ENCODE results near the gene THTPA. TPM values are rescaled to one million over a fixed set of nuclear protein-coding genes. Genes with fewer than 3 reads are reported as not detected.

Gene THTPA
- total and polyA plus RNA-seq, 9 of the 15 experiments (the other 6 are each of a cell fraction or from before 2014, with no cell fraction given), result 2.4 to 8.7 (median 5.2) TPM

DNA sequence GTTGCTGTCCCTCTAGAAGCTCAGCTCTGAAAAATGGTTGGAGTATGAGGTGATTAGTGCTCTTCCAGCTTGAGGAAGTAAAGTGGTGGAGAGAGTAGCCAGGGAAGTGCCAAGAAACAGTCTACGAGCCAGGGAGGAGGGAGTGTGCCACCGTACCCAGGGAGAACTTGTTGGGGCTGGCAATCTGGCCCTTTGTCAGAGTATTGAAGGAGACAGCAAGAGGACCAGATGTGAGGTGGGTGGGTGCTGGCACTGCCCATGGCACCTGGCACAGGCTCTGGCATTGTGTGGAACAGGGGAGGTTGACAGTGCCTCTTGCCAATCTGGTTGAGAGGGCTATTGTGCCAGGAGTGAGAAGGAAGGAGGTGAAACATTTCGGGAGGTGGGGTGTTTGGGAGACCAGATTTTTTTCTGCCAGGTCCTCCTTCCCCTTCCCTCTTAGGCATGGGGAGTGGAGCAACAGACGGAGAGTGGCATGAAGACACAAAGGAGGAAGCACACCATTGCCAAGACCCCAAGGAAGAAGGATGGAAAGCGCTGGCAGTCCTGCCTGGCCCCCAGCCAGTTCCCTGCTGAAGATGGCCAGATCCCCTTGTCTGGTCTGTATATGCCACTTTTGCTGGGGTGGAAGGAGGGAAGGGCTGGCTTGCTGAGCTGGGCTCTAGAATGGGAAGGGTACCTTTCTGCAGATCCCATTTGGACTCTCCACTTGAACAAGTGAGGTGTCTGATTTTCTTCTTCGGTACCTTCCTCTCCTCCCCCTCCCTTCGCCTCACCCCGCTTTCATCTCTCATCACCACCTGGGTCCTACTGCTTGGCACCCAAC lies 42.0 kb upstream of the THTPA start:
- H3K9me3 ChIP-seq (replicated peaks; ENCODE audit: control insufficient read depth, insufficient read depth, low read depth, low read length), result no peaks in the 10 kb centered on the region
- no peaks in the 10 kb centered on the region for H3K9me1 ChIP-seq (ENCODE audit: control insufficient read depth, insufficient read depth, low read length)
- DNase-seq (ENCODE audit: extremely low read depth in 1 of 4, low spot score in 3 of 4), result no peak
- no peak overlapping the region for H3K27ac ChIP-seq (ENCODE audit: extremely low read depth, low read depth, low read length)
- H3K4me3 ChIP-seq, result no peak overlapping the region
- no peaks in the 10 kb centered on the region for H4K20me1 ChIP-seq (replicated peaks; ENCODE audit: control insufficient read depth, insufficient read depth, low read length)
- 37% methylated on average over 6 of the region's 8 CpGs for WGBS (ENCODE audit: insufficient coverage, low coverage, missing lambda C conversion rate)
- no TSS peak for BruUV-seq (replicated peaks)
- ATAC-seq, result no peak
- no peak overlapping the region for H3K4me2 ChIP-seq (ENCODE audit: insufficient read depth, low read length)
- no peaks in the 10 kb centered on the region for H3K36me3 ChIP-seq (ENCODE audit: control insufficient read depth, insufficient read depth, low read length)
- H3K4me1 ChIP-seq (replicated peaks in 1 of 2; ENCODE audit: control insufficient read depth in 2 of 2, insufficient read depth in 2 of 2, low read length in 2 of 2), result no peaks in the 10 kb centered on the region; a peak in 1 of 5 replicates
- no peak overlapping the region for H2AFZ ChIP-seq (ENCODE audit: low read depth, low read length)
- ChIA-PET POLR2A (interaction anchor here (0.7 to 0.9 kb wide), 2 partner anchors 18 kb away, joined by 3 to 4 read pairs; no protein-coding TSS in a partner anchor), CTCF (ENCODE audit: low intra/inter-chr PET ratio) (no interaction called here)
- peaks cover 0 to 5% of the 10 kb centered on the region in 2 experiments; a peak in 1 of 5 replicates for H3K27me3 ChIP-seq (ENCODE audit: control insufficient read depth in 2 of 2, insufficient read depth in 2 of 2, low read length in 2 of 2)
- H3K9ac ChIP-seq (ENCODE audit: insufficient read depth in 1 of 2, low read depth in 2 of 2, low read length in 2 of 2), result no peak overlapping the region
- intact Hi-C loops (cut with micrococcal nuclease), result no loop called here
- FAIRE-seq, result no peak
- no peaks in the 10 kb centered on the region for H3K79me2 ChIP-seq (ENCODE audit: control insufficient read depth, insufficient read depth, low read length)
- in situ Hi-C loops (cut with MboI), result no loop called here
- TF ChIP-seq KHSRP (IDR thresholded peaks at IDR 0.05), result no peak
- no peak for TF ChIP-seq E2F8 (IDR thresholded peaks at IDR 0.05; ENCODE audit: low read depth, partially characterized antibody)
- TF ChIP-seq NCOA4 (IDR thresholded peaks at IDR 0.05; ENCODE audit: partially characterized antibody), result no peak
- TF ChIP-seq HCFC1 (IDR thresholded peaks at IDR 0.05; ENCODE audit: low read depth, low read length), result no peak
- no peak for TF ChIP-seq SMAD4 (CRISPR knock-in tag; conservative IDR thresholded peaks at IDR 0.05)
- TF ChIP-seq TAF9B (IDR thresholded peaks at IDR 0.05; ENCODE audit: partially characterized antibody), result no peak
- no peak for TF ChIP-seq SREBF1 (IDR thresholded peaks at IDR 0.05; ENCODE audit: borderline replicate concordance, low read depth, low read length)
- TF ChIP-seq ADNP (tag; IDR thresholded peaks at IDR 0.05), result no peak
- TF ChIP-seq, protein P1, sequence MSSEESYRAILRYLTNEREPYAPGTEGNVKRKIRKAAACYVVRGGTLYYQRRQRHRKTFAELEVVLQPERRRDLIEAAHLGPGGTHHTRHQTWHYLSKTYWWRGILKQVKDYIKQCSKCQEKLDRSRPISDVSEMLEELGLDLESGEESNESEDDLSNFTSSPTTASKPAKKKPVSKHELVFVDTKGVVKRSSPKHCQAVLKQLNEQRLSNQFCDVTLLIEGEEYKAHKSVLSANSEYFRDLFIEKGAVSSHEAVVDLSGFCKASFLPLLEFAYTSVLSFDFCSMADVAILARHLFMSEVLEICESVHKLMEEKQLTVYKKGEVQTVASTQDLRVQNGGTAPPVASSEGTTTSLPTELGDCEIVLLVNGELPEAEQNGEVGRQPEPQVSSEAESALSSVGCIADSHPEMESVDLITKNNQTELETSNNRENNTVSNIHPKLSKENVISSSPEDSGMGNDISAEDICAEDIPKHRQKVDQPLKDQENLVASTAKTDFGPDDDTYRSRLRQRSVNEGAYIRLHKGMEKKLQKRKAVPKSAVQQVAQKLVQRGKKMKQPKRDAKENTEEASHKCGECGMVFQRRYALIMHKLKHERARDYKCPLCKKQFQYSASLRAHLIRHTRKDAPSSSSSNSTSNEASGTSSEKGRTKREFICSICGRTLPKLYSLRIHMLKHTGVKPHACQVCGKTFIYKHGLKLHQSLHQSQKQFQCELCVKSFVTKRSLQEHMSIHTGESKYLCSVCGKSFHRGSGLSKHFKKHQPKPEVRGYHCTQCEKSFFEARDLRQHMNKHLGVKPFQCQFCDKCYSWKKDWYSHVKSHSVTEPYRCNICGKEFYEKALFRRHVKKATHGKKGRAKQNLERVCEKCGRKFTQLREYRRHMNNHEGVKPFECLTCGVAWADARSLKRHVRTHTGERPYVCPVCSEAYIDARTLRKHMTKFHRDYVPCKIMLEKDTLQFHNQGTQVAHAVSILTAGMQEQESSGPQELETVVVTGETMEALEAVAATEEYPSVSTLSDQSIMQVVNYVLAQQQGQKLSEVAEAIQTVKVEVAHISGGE (CRISPR knock-in tag; IDR thresholded peaks at IDR 0.05), result no peak
- no peak for TF ChIP-seq FOXP1 (CRISPR knock-in tag; IDR thresholded peaks at IDR 0.05)
- TF ChIP-seq, protein P2, sequence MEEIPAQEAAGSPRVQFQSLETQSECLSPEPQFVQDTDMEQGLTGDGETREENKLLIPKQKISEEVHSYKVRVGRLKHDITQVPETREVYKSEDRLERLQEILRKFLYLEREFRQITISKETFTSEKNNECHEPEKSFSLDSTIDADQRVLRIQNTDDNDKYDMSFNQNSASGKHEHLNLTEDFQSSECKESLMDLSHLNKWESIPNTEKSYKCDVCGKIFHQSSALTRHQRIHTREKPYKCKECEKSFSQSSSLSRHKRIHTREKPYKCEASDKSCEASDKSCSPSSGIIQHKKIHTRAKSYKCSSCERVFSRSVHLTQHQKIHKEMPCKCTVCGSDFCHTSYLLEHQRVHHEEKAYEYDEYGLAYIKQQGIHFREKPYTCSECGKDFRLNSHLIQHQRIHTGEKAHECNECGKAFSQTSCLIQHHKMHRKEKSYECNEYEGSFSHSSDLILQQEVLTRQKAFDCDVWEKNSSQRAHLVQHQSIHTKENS (CRISPR knock-in tag; IDR thresholded peaks at IDR 0.05), result no peak
